Mesendoderm (in vitro differentiated cells): ENCODE results near the gene SBK2.

ENCODE experiments used
- DNase-seq: peaks from one replicate; pipeline ENCODE4 v3.0.0; 2013
- H2AK5ac ChIP-seq: 2 replicates; pipeline ENCODE4 v1.6.1; 2013; ENCODE audit warnings: low read length, inconsistent platforms
- H2BK120ac ChIP-seq: 2 replicates; pipeline ENCODE4 v1.6.1; 2013; ENCODE audit warnings: low read depth, mild to moderate bottlenecking, low read length, moderate library complexity, mixed read lengths
- H2BK15ac ChIP-seq: replicated peaks from 2 replicates; pipeline ENCODE4 v1.6.1; 2013; ENCODE audit warnings: low read depth, mild to moderate bottlenecking, moderate library complexity
- H2BK5ac ChIP-seq: 2 replicates; pipeline ENCODE4 v1.6.1; 2013; ENCODE audit warnings: low read length, inconsistent platforms
- H3K18ac ChIP-seq: 2 replicates; pipeline ENCODE4 v1.6.1; 2013; ENCODE audit warnings: mild to moderate bottlenecking, low read length, mixed read lengths
- H3K23ac ChIP-seq: one replicate; pipeline ENCODE4 v1.6.1; 2013; ENCODE audit warnings: low read length
- H3K27ac ChIP-seq: 2 replicates; pipeline ENCODE4 v1.5.1; 2013; ENCODE audit warnings: low read depth, mild to moderate bottlenecking, inconsistent platforms, low read length, moderate library complexity
- H3K27me3 ChIP-seq: 2 replicates; pipeline ENCODE4 v1.6.1; 2013; ENCODE audit warnings: low read length, control low read depth, mild to moderate bottlenecking, inconsistent platforms; ENCODE audit not compliant: insufficient read depth, poor library complexity
- H3K36me3 ChIP-seq: 2 replicates; pipeline ENCODE4 v1.6.1; 2013; ENCODE audit warnings: low read length, inconsistent platforms; ENCODE audit not compliant: control insufficient read depth, insufficient read depth
- H3K4ac ChIP-seq: one replicate; pipeline ENCODE4 v1.6.1; 2013; ENCODE audit warnings: low read depth, mild to moderate bottlenecking, low read length, moderate library complexity
- H3K4me1 ChIP-seq: 2 replicates; pipeline ENCODE4 v1.6.1; 2013; ENCODE audit warnings: low read depth, low read length, inconsistent platforms; ENCODE audit not compliant: control insufficient read depth
- H3K4me2 ChIP-seq: 2 replicates; pipeline ENCODE4 v1.6.1; 2013; ENCODE audit warnings: low read length
- H3K4me3 ChIP-seq: 2 replicates; pipeline ENCODE4 v1.5.1; 2013; ENCODE audit warnings: mild to moderate bottlenecking, low read length
- H3K56ac ChIP-seq: one replicate; pipeline ENCODE4 v1.6.1; 2013; ENCODE audit warnings: low read length
- H3K79me1 ChIP-seq: 2 replicates; pipeline ENCODE4 v1.6.1; 2013; ENCODE audit warnings: low read length, inconsistent platforms
- H3K79me2 ChIP-seq: 2 replicates; pipeline ENCODE4 v1.6.1; 2013; ENCODE audit warnings: mild to moderate bottlenecking, low read length; ENCODE audit not compliant: control insufficient read depth, insufficient read depth
- H3K9ac ChIP-seq: 2 replicates; pipeline ENCODE4 v1.6.1; 2013; ENCODE audit warnings: low read length, inconsistent platforms
- H4K5ac ChIP-seq: one replicate; pipeline ENCODE4 v1.6.1; 2013; ENCODE audit warnings: low read length
- H4K8ac ChIP-seq: one replicate; pipeline ENCODE4 v1.6.1; 2013; ENCODE audit warnings: low read depth, mild to moderate bottlenecking, control low read depth, low read length, moderate library complexity
- WGBS: extraction: QIAGEN DNeasy Blood & Tissue Kit; methylation state at CpG from one replicate; pipeline ENCODE4 v1.1.7; 2013; ENCODE audit warnings: low lambda C conversion rate, missing lambda C conversion rate; ENCODE audit not compliant: insufficient coverage; ENCODE audit errors: extremely low coverage; 5-methylcytosine and 5-hydroxymethylcytosine counted together

Gene SBK2

DNA sequence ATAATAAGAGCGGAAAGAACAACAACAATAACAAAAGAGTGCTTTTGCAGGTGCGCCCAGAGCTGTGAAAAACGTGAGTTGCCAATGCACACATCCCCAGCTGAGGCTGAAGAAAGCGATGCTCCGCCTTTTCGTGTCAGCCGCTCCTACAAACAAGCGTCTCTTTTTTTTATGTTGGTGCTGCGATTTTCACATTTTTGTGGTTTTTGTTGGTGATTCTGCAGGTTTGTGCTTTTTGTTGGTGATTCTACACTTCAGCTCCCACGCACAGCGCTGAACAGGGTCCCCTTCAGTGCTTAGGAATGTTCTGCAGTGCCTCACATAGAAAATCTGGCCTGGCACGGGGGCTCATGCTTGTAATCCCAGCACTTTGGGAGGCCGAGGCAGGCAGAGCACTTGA, 15.7 kb upstream of the SBK2 start:
- WGBS, result no CpG with 5 or more reads among the region's 13 CpGs
- H2BK5ac ChIP-seq, result no peak overlapping the region

DNA sequence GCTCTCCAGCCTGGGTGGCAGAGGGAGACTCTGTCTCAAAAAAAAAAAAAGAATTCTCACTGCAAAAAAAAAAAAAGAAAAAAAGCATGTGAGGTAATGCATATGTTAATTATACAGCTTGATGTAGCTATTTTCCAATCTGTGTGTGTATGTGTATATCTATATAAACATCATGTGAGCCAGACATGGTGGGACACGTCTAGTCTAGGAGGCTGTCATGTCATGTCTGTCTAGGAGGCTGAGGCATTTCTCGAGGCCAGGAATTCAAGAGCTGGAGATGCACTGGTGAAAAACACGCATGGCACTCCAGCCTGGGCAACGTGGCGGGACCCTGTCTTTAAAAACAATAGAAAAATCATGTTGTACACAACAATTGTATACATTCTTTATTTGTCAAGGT, 15.3 kb upstream of the SBK2 start:
- no peak overlapping the region for H2BK120ac ChIP-seq
- no peaks in the 10 kb centered on the region for H3K79me1 ChIP-seq
- no peaks in the 10 kb centered on the region for H3K4me1 ChIP-seq
- H2BK5ac ChIP-seq, result no peak overlapping the region
- no peak for DNase-seq
- H4K5ac ChIP-seq, result no peak overlapping the region
- no peak overlapping the region for H3K56ac ChIP-seq
- no peak overlapping the region for H3K27ac ChIP-seq
- no peak overlapping the region for H2BK15ac ChIP-seq
- H3K23ac ChIP-seq, result no peak overlapping the region
- H3K79me2 ChIP-seq, result no peaks in the 10 kb centered on the region
- H2AK5ac ChIP-seq, result no peak overlapping the region
- WGBS, result no CpG with 5 or more reads among the region's 5 CpGs
- H3K9ac ChIP-seq, result no peak overlapping the region
- no peak overlapping the region for H3K18ac ChIP-seq
- H3K36me3 ChIP-seq, result no peaks in the 10 kb centered on the region
- no peaks in the 10 kb centered on the region for H3K27me3 ChIP-seq
- no peak overlapping the region for H3K4ac ChIP-seq
- H3K4me3 ChIP-seq, result no peak overlapping the region
- H3K4me2 ChIP-seq, result no peak overlapping the region
- no peak overlapping the region for H4K8ac ChIP-seq

More for the DNA sequence above, 15.7 kb upstream of the SBK2 start:
- no peak overlapping the region for H3K4me3 ChIP-seq
- no peak overlapping the region for H3K18ac ChIP-seq
- H3K23ac ChIP-seq, result no peak overlapping the region
- H4K5ac ChIP-seq, result no peak overlapping the region
- no peak overlapping the region for H3K27ac ChIP-seq
- no peak overlapping the region for H3K9ac ChIP-seq
- H3K27me3 ChIP-seq, result no peaks in the 10 kb centered on the region
- no peak overlapping the region for H2BK15ac ChIP-seq
- DNase-seq, result no peak
- no peaks in the 10 kb centered on the region for H3K36me3 ChIP-seq
- H3K4me2 ChIP-seq, result no peak overlapping the region
- no peak overlapping the region for H4K8ac ChIP-seq
- H3K4me1 ChIP-seq, result no peaks in the 10 kb centered on the region
- H3K4ac ChIP-seq, result no peak overlapping the region
- H3K79me1 ChIP-seq, result no peaks in the 10 kb centered on the region
- H3K79me2 ChIP-seq, result no peaks in the 10 kb centered on the region
- H2AK5ac ChIP-seq, result no peak overlapping the region
- H3K56ac ChIP-seq, result no peak overlapping the region
- H2BK120ac ChIP-seq, result no peak overlapping the region

DNA sequence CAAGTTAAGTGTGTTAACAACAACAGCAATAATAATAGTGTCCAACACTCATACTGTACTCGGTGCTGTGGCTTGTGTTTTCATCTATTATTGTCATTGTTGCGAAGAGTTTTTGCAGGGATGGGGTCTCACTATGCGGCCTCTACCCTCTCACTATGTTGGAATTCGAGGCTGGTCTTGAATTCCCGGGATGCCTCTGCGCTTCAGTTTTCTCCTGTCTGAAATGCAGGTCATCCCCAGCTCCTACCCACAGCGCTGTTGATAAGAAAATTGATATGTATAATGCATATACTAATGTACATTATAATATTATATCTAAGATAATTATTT, 13.4 kb upstream of the SBK2 start:
- Histone ChIP-seq H3K4me2 (peak overlapping the region; percentile 30), H3K36me3 (no peaks in the 10 kb centered on the region), H3K9ac (peak overlapping the region; percentile 46), H3K4me3 (peak overlapping the region; percentile 12), H4K8ac (no peak overlapping the region), H3K79me2 (no peaks in the 10 kb centered on the region), H3K23ac (no peak overlapping the region), H3K4me1 (no peaks in the 10 kb centered on the region), H3K79me1 (no peaks in the 10 kb centered on the region), H3K18ac (no peak overlapping the region), H3K56ac (peak overlapping the region; percentile 69), H3K4ac (no peak overlapping the region), H2BK120ac (no peak overlapping the region), H2BK5ac (no peak overlapping the region), H2BK15ac (no peak overlapping the region), H2AK5ac (no peak overlapping the region), H3K27me3 (no peaks in the 10 kb centered on the region), H3K27ac (no peak overlapping the region), H4K5ac (no peak overlapping the region)
- peak; percentile 84 for DNase-seq
- WGBS, result no CpG with 5 or more reads among the region's 7 CpGs

DNA sequence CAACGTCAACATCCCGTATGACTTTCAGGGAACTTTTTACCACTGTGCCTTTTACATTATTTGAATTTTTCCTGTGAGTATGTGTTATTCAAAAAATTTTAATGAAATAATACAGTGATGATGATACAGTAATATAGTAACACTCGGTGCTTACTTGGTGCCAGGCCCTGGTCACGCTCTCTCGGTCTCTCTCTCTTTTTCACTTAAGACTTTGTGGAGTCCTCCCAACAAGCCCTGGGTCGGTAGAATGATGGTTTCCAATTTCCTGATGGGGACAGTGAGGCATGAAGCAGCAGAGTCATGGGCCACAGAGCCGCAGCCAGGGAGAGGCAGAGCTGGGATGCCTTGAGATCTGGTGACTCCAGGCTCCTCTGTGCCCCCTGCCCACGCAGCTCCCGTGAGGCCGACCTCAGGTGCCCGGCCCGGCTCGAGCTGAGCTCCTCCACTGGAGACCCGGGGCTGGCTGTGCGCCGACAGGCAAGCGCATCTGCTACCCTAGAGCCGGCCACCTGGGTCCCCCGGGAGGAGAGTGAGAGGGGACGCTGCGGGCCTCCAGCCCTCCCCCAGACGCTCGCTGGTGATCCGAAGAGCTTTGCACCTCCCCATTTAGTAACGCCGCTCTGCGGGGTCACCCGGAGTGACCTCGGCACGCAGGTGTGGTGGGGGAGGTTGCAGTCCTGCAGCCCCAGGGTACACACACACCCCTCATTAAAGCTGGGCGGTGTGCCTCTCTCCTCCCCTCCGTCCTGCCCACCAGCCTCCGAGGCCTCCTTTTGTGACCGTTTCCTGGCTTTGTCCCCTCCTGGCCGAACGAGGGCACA, 12.8 kb upstream of the SBK2 start:
- H3K4ac ChIP-seq, result no peak overlapping the region
- no peak overlapping the region for H3K18ac ChIP-seq
- no peaks in the 10 kb centered on the region for H3K79me2 ChIP-seq
- peak; percentile 49 for DNase-seq
- no peaks in the 10 kb centered on the region for H3K4me1 ChIP-seq
- H3K4me2 ChIP-seq, result peak overlapping the region; percentile 30
- no CpG with 5 or more reads among the region's 36 CpGs for WGBS
- H3K4me3 ChIP-seq, result peak overlapping the region; percentile 12
- H3K27ac ChIP-seq, result peak overlapping the region; percentile 56
- no peaks in the 10 kb centered on the region for H3K36me3 ChIP-seq
- peak overlapping the region; percentile 46 for H3K9ac ChIP-seq
- H3K23ac ChIP-seq, result no peak overlapping the region
- no peak overlapping the region for H2AK5ac ChIP-seq
- H2BK120ac ChIP-seq, result no peak overlapping the region
- H2BK5ac ChIP-seq, result no peak overlapping the region
- H2BK15ac ChIP-seq, result no peak overlapping the region
- peak overlapping the region; percentile 69 for H3K56ac ChIP-seq
- H3K27me3 ChIP-seq, result no peaks in the 10 kb centered on the region
- no peak overlapping the region for H4K5ac ChIP-seq
- H3K79me1 ChIP-seq, result no peaks in the 10 kb centered on the region
- H4K8ac ChIP-seq, result no peak overlapping the region

DNA sequence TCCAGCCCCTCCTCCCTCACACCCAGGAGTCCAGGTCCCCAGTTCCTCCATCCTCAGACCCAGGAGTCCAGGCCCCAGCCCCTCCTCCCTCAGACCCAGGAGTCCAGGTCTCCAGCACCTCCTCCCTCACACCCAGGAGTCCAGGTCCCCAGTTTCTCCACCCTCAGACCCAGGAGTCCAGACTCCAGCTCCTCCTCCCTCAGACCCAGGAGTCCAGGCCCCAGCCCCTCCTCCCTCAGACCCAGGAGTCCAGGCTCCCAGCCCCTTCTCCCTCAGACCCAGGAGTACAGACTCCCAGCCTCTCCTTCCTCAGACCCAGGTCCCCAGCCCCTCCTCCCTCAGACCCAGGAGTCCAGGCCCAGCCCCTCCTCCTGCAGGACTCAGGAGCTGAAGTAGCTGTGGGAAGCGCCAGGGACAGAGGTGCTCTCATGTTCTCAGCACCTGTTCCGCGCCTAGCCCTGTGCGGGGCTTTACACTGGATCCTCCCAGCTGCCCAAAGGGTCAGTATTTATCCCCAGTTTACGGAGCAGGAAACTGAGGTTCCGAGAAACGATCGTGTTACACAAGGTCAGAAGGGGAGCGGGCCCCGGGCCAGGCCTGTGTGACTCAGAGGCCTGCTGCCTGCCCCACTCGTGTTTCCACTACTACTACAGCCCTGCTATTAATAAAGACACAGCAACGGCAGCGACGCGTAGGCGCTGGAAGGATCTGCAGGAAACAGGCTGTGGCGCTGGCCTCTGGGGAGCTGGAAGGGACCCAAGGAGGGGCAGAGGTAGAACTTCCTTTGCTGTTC, 10.1 kb upstream of the SBK2 start:
- DNase-seq, result no peak
- Histone ChIP-seq H3K23ac (no peak overlapping the region), H3K9ac (no peak overlapping the region), H2AK5ac (no peak overlapping the region), H3K56ac (peak overlapping the region; percentile 7), H3K4me3 (no peak overlapping the region), H3K4ac (no peak overlapping the region), H3K27ac (no peak overlapping the region), H3K4me2 (no peak overlapping the region), H3K18ac (no peak overlapping the region), H3K79me2 (no peaks in the 10 kb centered on the region), H3K27me3 (no peaks in the 10 kb centered on the region), H2BK5ac (no peak overlapping the region), H4K5ac (no peak overlapping the region), H3K4me1 (no peaks in the 10 kb centered on the region), H3K79me1 (no peaks in the 10 kb centered on the region), H4K8ac (no peak overlapping the region), H3K36me3 (no peaks in the 10 kb centered on the region), H2BK120ac (no peak overlapping the region), H2BK15ac (no peak overlapping the region)
- WGBS, result no CpG with 5 or more reads among the region's 17 CpGs
